Liver (tissue), 3 donors: ENCODE results near the gene GNAT2.

Experiments
- CTCF ChIP-seq: fragments of 150-350 bp; IDR thresholded peaks from 2 replicates; pipeline ENCODE4 v1.5.1; 2017; ENCODE audit warnings: improper control_type of control experiment, low read depth, low read length; ENCODE audit not compliant: missing input control
- SP1 ChIP-seq: IDR thresholded peaks from 2 replicates; pipeline ENCODE4 v1.6.1; 2018; ENCODE audit warnings: antibody characterized with exemption, mild to moderate bottlenecking
- donor health status: healthy.
- donor health status: healthy.

- TF ChIP-seq CTCF (no peak), SP1 (no peak)
These were observed 29.7 kb downstream of the GNAT2 start for GRCh38 chr1:109589679-109590078.
